H1 (cell line): ENCODE results near the gene NEURL1B. TPM values are rescaled to one million over a fixed set of nuclear protein-coding genes. Genes with fewer than 3 reads are reported as not detected.

ENCODE experiments used
- CTCF ChIA-PET: fragments of 300-600 bp; sonication (Branson Sonifier 250); formaldehyde crosslinking; loops from one replicate; lab custom pipeline; 2021; ENCODE audit not compliant: partially characterized antibody; lab: Charles Lee
- POLR2A ChIA-PET: fragments of 300-600 bp; sonication (Branson Sonifier 250); formaldehyde crosslinking; loops from one replicate; lab custom pipeline; 2021; ENCODE audit warnings: inconsistent platforms; ENCODE audit not compliant: partially characterized antibody; lab: Charles Lee
- DNase-seq, 2 experiments: peaks; one replicate each; pipeline versions ENCODE4 v3.0.0 to v3.0.0-alpha.2; 2010 to 2022; ENCODE audit warnings: low spot score in 2 of 2, low read depth in 1 of 2, mixed read lengths in 1 of 2
- FAIRE-seq: peaks from 2 replicates; lab custom pipeline; 2011; peaks lifted over from hg19 to GRCh38; lab: Jason Lieb, UNC
- H2AFZ ChIP-seq: 2 replicates; pipeline ENCODE4 v1.8.1; 2012; ENCODE audit warnings: low read length, inconsistent platforms
- H2AK5ac ChIP-seq: 2 replicates; pipeline ENCODE4 v1.6.1; 2013; ENCODE audit warnings: low read depth, low read length
- H2BK120ac ChIP-seq: replicated peaks from 2 replicates; pipeline ENCODE3; 2013; ENCODE audit warnings: low read depth, low read length, inconsistent platforms
- H2BK12ac ChIP-seq: 2 replicates; pipeline ENCODE4 v1.6.1; 2013; ENCODE audit warnings: low read depth, low read length
- H2BK15ac ChIP-seq: 2 replicates; pipeline ENCODE4 v1.6.1; 2013; ENCODE audit warnings: low read length
- H2BK20ac ChIP-seq: 2 replicates; pipeline ENCODE4 v1.6.1; 2013; ENCODE audit warnings: low read length
- H2BK5ac ChIP-seq: 2 replicates; pipeline ENCODE4 v1.6.1; 2013; ENCODE audit warnings: low read depth, low read length
- H3K14ac ChIP-seq: 2 replicates; pipeline ENCODE4 v1.6.1; 2013; ENCODE audit warnings: inconsistent platforms; ENCODE audit not compliant: insufficient read length
- H3K18ac ChIP-seq: 2 replicates; pipeline ENCODE4 v1.6.1; 2013; ENCODE audit warnings: low read length; ENCODE audit errors: extremely low read depth
- H3K23ac ChIP-seq: 2 replicates; pipeline ENCODE4 v1.6.1; 2013; ENCODE audit warnings: inconsistent platforms; ENCODE audit not compliant: insufficient read length
- H3K23me2 ChIP-seq: 2 replicates; pipeline ENCODE4 v1.6.1; 2013; ENCODE audit warnings: low read depth, low read length
- H3K27ac ChIP-seq: 2 replicates; pipeline ENCODE4 v1.6.1; 2011; ENCODE audit warnings: low read depth, low read length, inconsistent platforms
- H3K27me3 ChIP-seq, 4 experiments: replicated peaks in 1 of 4; 1 replicate in 1 of 4; 2 replicates in 3 of 4; pipeline versions ENCODE4 v1.6.1 to v1.8.1; 2011 to 2013; ENCODE audit warnings: low read length in 3 of 4, mild to moderate bottlenecking in 3 of 4, inconsistent platforms in 2 of 4, mixed read lengths in 2 of 4, moderate library complexity in 1 of 4; ENCODE audit not compliant: control insufficient read depth in 3 of 4, insufficient read depth in 3 of 4; ENCODE audit errors: extremely low read depth in 1 of 4
- H3K36me3 ChIP-seq, 4 experiments: 2 replicates each; pipeline versions ENCODE4 v1.6.1 to v1.8.1; 2011 to 2013; ENCODE audit warnings: mild to moderate bottlenecking in 4 of 4, low read length in 3 of 4, moderate library complexity in 2 of 4, control low read depth in 1 of 4, inconsistent platforms in 1 of 4; ENCODE audit not compliant: insufficient read depth in 4 of 4, control insufficient read depth in 2 of 4
- H3K4ac ChIP-seq: replicated peaks from 2 replicates; pipeline ENCODE3; 2013; ENCODE audit warnings: low read length, low read depth, mixed read lengths, inconsistent platforms; ENCODE audit not compliant: insufficient read length
- H3K4me1 ChIP-seq, 4 experiments: replicated peaks in 1 of 4; 1 replicate in 1 of 4; 2 replicates in 3 of 4; pipeline versions ENCODE4 v1.6.1 to v1.8.1; 2011 to 2013; ENCODE audit warnings: low read length in 3 of 4, inconsistent platforms in 2 of 4, mixed read lengths in 1 of 4; ENCODE audit not compliant: insufficient read depth in 4 of 4, control insufficient read depth in 3 of 4
- H3K4me2 ChIP-seq, 2 experiments: 2 replicates each; pipeline versions ENCODE4 v1.6.1 to v1.8.1; 2011 to 2013; ENCODE audit warnings: low read depth in 2 of 2, low read length in 2 of 2, control low read depth in 1 of 2, inconsistent platforms in 1 of 2, mild to moderate bottlenecking in 1 of 2; ENCODE audit not compliant: insufficient read depth in 1 of 2
- H3K4me3 ChIP-seq, 4 experiments: fragments of 200-600, 300-600 bp in 1 of 4; sonication (generic), shearing (Covaris generic), sonication (Bioruptor Twin) in 1 of 4; 2 replicates each; pipeline versions ENCODE4 v1.5.1 to v1.8.1; 2011 to 2016; ENCODE audit warnings: low read length in 4 of 4, low read depth in 3 of 4, control low read depth in 2 of 4, inconsistent platforms in 2 of 4, mild to moderate bottlenecking in 2 of 4, mixed read lengths in 1 of 4, moderate library complexity in 1 of 4; ENCODE audit not compliant: insufficient read depth in 2 of 4; ENCODE audit errors: extremely low read depth in 1 of 4
- H3K56ac ChIP-seq: replicated peaks from 2 replicates; pipeline ENCODE3; 2013; ENCODE audit warnings: low read depth, mild to moderate bottlenecking, mixed read lengths, low read length, inconsistent platforms; ENCODE audit not compliant: insufficient read length
- H3K79me1 ChIP-seq: 2 replicates; pipeline ENCODE4 v1.6.1; 2013; ENCODE audit warnings: low read depth, low read length, control low read depth
- H3K79me2 ChIP-seq, 2 experiments: 2 replicates each; pipeline versions ENCODE4 v1.6.1 to v1.8.1; 2012 to 2013; ENCODE audit warnings: low read length in 2 of 2, mild to moderate bottlenecking in 2 of 2, inconsistent platforms in 1 of 2; ENCODE audit not compliant: insufficient read depth in 2 of 2, control insufficient read depth in 1 of 2
- H3K9ac ChIP-seq, 4 experiments: replicated peaks in 1 of 4; 1 replicate in 1 of 4; 2 replicates in 3 of 4; pipeline versions ENCODE4 v1.6.1 to v1.8.1; 2011 to 2013; ENCODE audit warnings: low read depth in 3 of 4, low read length in 3 of 4, control low read depth in 2 of 4, mild to moderate bottlenecking in 2 of 4, moderate library complexity in 2 of 4, inconsistent platforms in 1 of 4; ENCODE audit errors: extremely low read depth in 1 of 4
- H3K9me3 ChIP-seq, 2 experiments: 2 replicates each; pipeline versions ENCODE4 v1.6.1 to v1.8.1; 2012 to 2013; ENCODE audit warnings: mild to moderate bottlenecking in 2 of 2, moderate library complexity in 2 of 2, control low read depth in 1 of 2, inconsistent platforms in 1 of 2, low read depth in 1 of 2, low read length in 1 of 2, mixed read lengths in 1 of 2; ENCODE audit not compliant: insufficient read depth in 2 of 2
- H4K20me1 ChIP-seq, 2 experiments: replicated peaks in 1 of 2; 2 replicates each; pipeline versions ENCODE3 to v1.8.1; 2011 to 2013; ENCODE audit warnings: inconsistent platforms in 2 of 2, low read length in 2 of 2, mild to moderate bottlenecking in 1 of 2; ENCODE audit not compliant: insufficient read depth in 2 of 2, control insufficient read depth in 1 of 2
- H4K5ac ChIP-seq: 2 replicates; pipeline ENCODE4 v1.6.1; 2013; ENCODE audit warnings: low read length, low read depth, mixed read lengths, inconsistent platforms; ENCODE audit not compliant: insufficient read length
- H4K8ac ChIP-seq: 2 replicates; pipeline ENCODE4 v1.8.0; 2013; ENCODE audit warnings: mild to moderate bottlenecking, moderate library complexity, low read length, inconsistent platforms; ENCODE audit not compliant: insufficient read depth; ENCODE audit errors: extremely low read depth
- H4K91ac ChIP-seq: replicated peaks from 2 replicates; pipeline ENCODE3; 2013; ENCODE audit warnings: low read length, mixed read lengths, inconsistent platforms; ENCODE audit not compliant: insufficient read length
- GABPA ChIP-seq: IDR thresholded peaks from 2 replicates; pipeline ENCODE4 v1.6.1; 2011; ENCODE audit warnings: mild to moderate bottlenecking, low read length, moderate library complexity, borderline replicate concordance; ENCODE audit not compliant: insufficient read depth
- SIX5 ChIP-seq: IDR thresholded peaks from 2 replicates; pipeline ENCODE4 v1.6.1; 2011; ENCODE audit warnings: mild to moderate bottlenecking, low read depth, low read length
- WGBS, 2 experiments: shearing (Covaris generic) in 1 of 2; methylation state at CpG; one replicate each; pipeline versions ENCODE4 v1.1.6 to v1.1.7; 2013 to 2015; ENCODE audit warnings: low lambda C conversion rate in 2 of 2, mixed read lengths in 2 of 2, inconsistent platforms in 1 of 2, low coverage in 1 of 2, missing lambda C conversion rate in 1 of 2; ENCODE audit not compliant: insufficient replicate concordance in 2 of 2, insufficient coverage in 1 of 2, insufficient read length in 1 of 2; ENCODE audit errors: extremely low coverage in 1 of 2, missing lambda C conversion rate in 1 of 2; 5-methylcytosine and 5-hydroxymethylcytosine counted together
- polyA plus RNA-seq, 7 experiments: library from polyadenylated mRNA; depleted of rRNA in 3 of 7; stranded (reverse) in 5 of 7; unstranded in 2 of 7; fragments of >200 nt in 5 of 7; fragments of 200-250 nt in 2 of 7; gene quantifications; 1 replicate in 5 of 7; 2 replicates in 1 of 7; 4 replicates in 1 of 7; pipeline versions ENCODE4 v1.2.1 to v1.2.3, GENCODE V29; 2011 to 2013; ENCODE audit warnings: missing spikeins in 2 of 7, mixed read lengths in 2 of 7
- total RNA-seq: library from RNA; stranded (reverse); fragmentation: NEBNext Ultra II Directional; extraction: Animal tissue kit (Norgen Biotek cat#: 25700); gene quantifications from 2 replicates; pipeline ENCODE4 v1.2.1, GENCODE V29; 2021
- TF ChIP-seq, protein P1 (sequence below), 3 experiments: IDR thresholded peaks; 1 replicate in 2 of 3; 2 replicates in 1 of 3; pipeline versions ENCODE4 v1.5.1 to v1.6.1; 2011; ENCODE audit warnings: low read length in 3 of 3, mild to moderate bottlenecking in 3 of 3, inconsistent platforms in 2 of 3, low read depth in 1 of 3, moderate library complexity in 1 of 3; ENCODE audit not compliant: insufficient read depth in 1 of 3; ENCODE audit errors: control extremely low read depth in 1 of 3

Gene NEURL1B
- total and polyA plus RNA-seq, 2 of the 8 experiments (the other 6 are each of a cell fraction or from before 2014, with no cell fraction given) = 3.3 to 6.1 TPM

- H4K91ac ChIP-seq = no peak overlapping the region
- H2BK120ac ChIP-seq = no peak overlapping the region
- H2BK12ac ChIP-seq = no peak overlapping the region
- H3K14ac ChIP-seq = no peak overlapping the region
- H2BK15ac ChIP-seq = no peak overlapping the region
- no peaks in the 10 kb centered on the region for H3K36me3 ChIP-seq
- WGBS, 2 experiments = 92% methylated on average over 46 of the region's 51 CpGs; no CpG with 5 or more reads in 1 of the 2 experiments
- peaks cover 2% of the 10 kb centered on the region; the same call in 1 of the 2 replicates for H3K79me1 ChIP-seq
- ChIA-PET POLR2A (no interaction called here), CTCF (interaction anchor here (0.7 to 17.9 kb wide), 13 partner anchors 8 to 208 kb away, joined by 3 to 176 read pairs (median 5); partner anchors contain the start of gene NEURL1B)
- H3K18ac ChIP-seq = no peak overlapping the region
- no peaks in the 10 kb centered on the region for H3K23me2 ChIP-seq
- no peaks in the 10 kb centered on the region for H3K79me2 ChIP-seq
- DNase-seq = peak in 1 of 2 experiments; percentile 70
- H3K4ac ChIP-seq = no peak overlapping the region
- FAIRE-seq = no peak
- H3K4me2 ChIP-seq = no peak overlapping the region
- H3K56ac ChIP-seq = no peak overlapping the region
- no peak overlapping the region for H2BK20ac ChIP-seq
- H2AFZ ChIP-seq = no peak overlapping the region
- H3K4me1 ChIP-seq = no peaks in the 10 kb centered on the region
- H2AK5ac ChIP-seq = no peak overlapping the region
- no peak overlapping the region for H3K4me3 ChIP-seq
- no peak overlapping the region for H3K9ac ChIP-seq
- H3K9me3 ChIP-seq = no peaks in the 10 kb centered on the region
- H3K27me3 ChIP-seq = no peaks in the 10 kb centered on the region; a peak in 1 of 7 replicates
- no peaks in the 10 kb centered on the region for H4K20me1 ChIP-seq
- peak overlapping the region; percentile 38; the same call in 1 of the 2 replicates for H4K8ac ChIP-seq
- no peak overlapping the region for H3K27ac ChIP-seq
- no peak overlapping the region for H3K23ac ChIP-seq
- no peak overlapping the region for H2BK5ac ChIP-seq
- TF ChIP-seq, protein P1, sequence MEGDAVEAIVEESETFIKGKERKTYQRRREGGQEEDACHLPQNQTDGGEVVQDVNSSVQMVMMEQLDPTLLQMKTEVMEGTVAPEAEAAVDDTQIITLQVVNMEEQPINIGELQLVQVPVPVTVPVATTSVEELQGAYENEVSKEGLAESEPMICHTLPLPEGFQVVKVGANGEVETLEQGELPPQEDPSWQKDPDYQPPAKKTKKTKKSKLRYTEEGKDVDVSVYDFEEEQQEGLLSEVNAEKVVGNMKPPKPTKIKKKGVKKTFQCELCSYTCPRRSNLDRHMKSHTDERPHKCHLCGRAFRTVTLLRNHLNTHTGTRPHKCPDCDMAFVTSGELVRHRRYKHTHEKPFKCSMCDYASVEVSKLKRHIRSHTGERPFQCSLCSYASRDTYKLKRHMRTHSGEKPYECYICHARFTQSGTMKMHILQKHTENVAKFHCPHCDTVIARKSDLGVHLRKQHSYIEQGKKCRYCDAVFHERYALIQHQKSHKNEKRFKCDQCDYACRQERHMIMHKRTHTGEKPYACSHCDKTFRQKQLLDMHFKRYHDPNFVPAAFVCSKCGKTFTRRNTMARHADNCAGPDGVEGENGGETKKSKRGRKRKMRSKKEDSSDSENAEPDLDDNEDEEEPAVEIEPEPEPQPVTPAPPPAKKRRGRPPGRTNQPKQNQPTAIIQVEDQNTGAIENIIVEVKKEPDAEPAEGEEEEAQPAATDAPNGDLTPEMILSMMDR (IDR thresholded peaks at IDR 0.05; ENCODE audit: control extremely low read depth in 1 of 3, insufficient read depth in 1 of 3, low read depth in 1 of 3, low read length in 3 of 3) = peak; percentile 22 to 43 (median 40); a peak in 3 of 4 replicates
- TF ChIP-seq SIX5 (no peak), GABPA (0 out of 2 replicates have a peak, but pooled peaks have one; percentile 6)
- TF ChIP-seq, all 59 proteins: peak for 2
- H4K5ac ChIP-seq = no peak overlapping the region
Measured at GRCh38 chr5:172670005-172670402, 28.9 kb downstream of the NEURL1B start.
